HG03439 (cell line): Measurements from ENCODE around the gene TBC1D2.

Source experiments
- ATAC-seq: cut with Tn5 transposase; IDR thresholded peaks from one replicate; pipeline ENCODE4 v1.9.1; 2021; ENCODE audit warnings: mild to moderate bottlenecking, moderate library complexity; ENCODE audit not compliant: unreplicated experiment

TBC1D2 gene

GRCh38 chr9:98241357-98242300, 13.8 kb downstream of the TBC1D2 start:
- no peak for ATAC-seq

GRCh38 chr9:98240475-98240874, 15.0 kb downstream of the TBC1D2 start:
- no peak for ATAC-seq

DNA sequence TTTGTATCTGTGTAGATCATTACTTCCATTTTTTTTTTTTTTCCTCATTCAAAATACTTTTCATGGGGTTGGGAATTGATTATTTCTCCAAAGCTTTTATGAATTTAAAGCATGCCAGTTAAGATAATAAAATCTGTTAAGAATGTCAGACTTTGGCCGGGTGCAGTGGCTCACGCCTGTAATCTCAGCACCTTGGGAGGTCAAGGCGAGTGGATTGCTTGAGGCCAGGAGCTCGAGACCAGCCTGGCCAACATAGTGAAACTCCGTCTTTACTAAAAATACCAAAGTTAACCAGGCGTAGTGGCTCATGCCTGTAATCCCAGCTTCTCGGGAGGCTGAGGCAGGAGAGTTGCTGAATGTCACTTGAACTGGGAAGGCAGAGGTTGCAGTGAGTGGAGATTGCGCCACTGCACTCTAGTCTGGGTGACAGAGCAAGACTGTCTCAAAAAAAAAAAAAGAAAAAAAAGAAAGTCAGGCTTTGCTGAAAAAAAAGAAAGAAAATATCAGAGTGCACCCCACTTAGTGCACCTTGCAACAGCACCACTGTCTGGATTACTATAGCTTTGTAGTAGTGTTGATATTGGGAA, 18.5 kb downstream of the TBC1D2 start:
- no peak for ATAC-seq

GRCh38 chr9:98235126-98235525, 20.3 kb downstream of the TBC1D2 start:
- no peak for ATAC-seq

GRCh38 chr9:98234245-98234825, 21.1 kb downstream of the TBC1D2 start:
- ATAC-seq: no peak

GRCh38 chr9:98232926-98233325, 22.5 kb downstream of the TBC1D2 start:
- no peak for ATAC-seq

- no peak for ATAC-seq
Observed at GRCh38 chr9:98231770-98232478, 23.5 kb downstream of the TBC1D2 start.

DNA sequence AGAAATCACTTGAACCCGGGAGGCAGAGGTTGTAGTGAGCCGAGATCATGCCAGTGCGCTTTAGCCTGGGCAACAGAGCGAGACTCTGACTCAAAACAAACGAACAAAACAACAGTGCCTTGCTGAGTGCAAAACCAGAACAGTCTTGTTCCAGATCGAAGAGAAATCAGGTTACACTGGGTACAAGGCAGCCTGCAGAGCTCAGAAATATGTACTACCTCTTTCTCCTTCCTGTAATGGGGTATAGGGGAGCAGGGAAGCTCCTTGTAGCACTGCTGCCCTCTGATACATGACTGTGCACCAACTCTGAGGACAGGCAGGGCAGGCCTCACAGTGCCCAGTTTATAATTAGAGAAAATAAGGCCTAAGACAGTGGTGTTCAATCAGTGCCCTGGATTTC, 24.7 kb downstream of the TBC1D2 start:
- ATAC-seq: no peak

DNA sequence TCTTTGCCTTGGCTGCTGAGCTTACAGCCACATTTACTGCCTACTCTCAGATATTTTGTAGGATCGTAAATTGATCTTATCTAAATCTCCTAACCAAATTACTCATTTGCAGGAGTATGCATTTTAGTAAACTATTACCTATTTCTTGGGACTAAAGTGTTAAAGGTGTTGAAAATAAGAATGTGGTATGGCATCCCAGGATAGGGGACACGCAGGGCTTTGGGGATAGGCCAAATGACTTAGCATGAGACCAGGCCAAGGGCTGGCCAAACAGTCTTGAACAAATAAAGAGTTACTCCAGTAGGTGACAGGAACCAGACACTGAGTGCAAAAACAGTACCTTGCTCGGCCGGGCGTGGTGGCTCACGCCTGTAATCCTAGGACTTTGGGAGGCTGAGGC, 25.1 kb downstream of the TBC1D2 start:
- no peak for ATAC-seq

GRCh38 chr9:98229620-98230019, 25.8 kb downstream of the TBC1D2 start:
- ATAC-seq: no peak

GRCh38 chr9:98229090-98229395, 26.4 kb downstream of the TBC1D2 start:
- no peak for ATAC-seq

DNA sequence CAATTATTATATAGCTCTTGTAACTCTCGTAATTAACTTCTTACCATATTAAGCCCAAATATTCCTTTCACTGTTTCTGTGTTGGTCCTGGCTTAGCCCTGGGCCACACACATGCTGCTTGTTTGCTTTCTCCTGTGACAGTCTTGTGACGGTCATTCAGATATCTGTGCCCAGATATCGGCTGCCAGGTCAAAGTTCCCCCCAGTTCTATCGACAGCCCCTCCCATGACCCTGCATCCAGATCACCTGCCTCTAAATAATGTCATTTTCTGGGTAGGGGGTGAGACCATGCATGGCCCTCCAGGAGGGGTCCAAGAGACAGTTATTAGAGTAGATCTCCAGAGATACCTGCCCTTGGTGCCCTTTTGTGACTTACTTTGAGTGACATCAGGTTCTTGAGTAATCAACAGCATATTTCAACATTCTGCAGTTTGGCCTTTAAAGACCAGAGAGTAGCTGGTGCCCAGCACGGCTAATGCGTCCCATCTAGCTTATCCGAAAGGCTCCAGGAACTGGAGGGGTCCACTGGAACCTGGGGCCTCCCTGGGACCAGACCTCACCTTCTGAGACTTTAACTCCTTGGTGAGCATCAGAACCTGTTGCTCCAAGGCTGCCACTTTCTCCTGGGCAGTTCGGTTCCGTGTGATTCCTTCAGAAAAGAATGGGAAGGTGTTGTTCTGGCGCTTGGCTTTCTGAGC, 26.9 kb downstream of the TBC1D2 start:
- ATAC-seq: no peak

GRCh38 chr9:98227883-98228282, 27.6 kb downstream of the TBC1D2 start:
- ATAC-seq: no peak

DNA sequence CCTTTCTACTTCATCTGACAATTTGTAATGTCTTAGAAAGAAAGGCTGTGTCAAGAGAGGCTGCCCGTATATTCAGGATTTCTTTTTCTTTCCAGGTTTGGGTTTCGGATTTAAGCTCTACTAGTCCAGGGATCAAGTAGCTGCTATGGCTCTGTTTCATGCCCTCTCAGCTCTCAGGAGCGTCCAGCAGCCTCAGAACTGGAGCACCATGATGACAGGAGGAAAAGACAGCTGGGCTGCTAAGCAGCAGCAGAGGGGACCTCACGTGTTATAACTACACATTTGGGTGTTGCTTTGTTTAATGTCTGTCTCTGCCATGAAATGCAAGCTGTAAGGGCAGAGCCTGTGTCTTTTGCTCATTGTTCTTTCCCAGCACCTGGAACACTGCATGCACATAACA, 28.5 kb downstream of the TBC1D2 start:
- no peak for ATAC-seq

DNA sequence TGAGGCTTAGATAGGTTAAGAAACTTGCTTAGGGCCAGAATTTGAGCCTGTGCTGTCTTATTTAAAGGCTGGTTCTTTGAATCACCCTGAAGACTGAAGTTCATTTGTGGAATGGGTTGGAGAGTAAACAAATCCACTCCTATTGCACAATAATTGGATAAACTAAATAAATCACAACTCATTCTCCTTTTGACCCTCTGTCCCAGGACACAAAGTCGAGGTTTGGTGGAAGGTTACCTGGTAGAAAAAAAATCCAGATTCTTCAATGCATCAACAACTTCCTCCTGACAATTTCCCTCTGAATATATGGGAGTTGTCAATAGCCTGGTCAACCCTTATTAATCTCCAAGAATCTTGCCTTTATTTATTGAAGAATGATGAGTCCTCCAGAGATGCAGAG, 28.9 kb downstream of the TBC1D2 start:
- ATAC-seq: no peak

DNA sequence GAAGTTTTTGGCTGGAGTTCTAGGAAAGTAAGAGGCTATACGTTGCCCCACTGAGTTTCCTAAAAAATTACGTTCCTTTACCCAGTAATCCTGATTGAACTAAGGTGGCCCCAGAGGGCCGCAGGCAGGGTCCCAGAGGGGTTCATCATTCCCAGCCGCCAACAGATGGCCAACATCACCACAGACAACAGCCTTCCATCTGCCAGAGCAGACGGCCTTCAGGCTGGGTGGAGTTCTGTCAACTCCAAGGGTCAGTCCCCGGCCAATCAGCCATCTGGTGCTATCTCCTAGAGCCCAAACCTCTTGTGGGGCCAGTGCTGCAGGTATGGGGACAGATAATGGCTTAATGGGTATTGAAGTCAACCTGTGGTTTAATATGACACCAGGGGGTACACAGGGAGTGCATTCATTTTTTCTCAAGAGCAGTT, 30.4 kb downstream of the TBC1D2 start:
- no peak for ATAC-seq

- no peak for ATAC-seq
Observed at GRCh38 chr9:98222885-98223691, 32.4 kb downstream of the TBC1D2 start.

- ATAC-seq: no peak
Observed at GRCh38 chr9:98220911-98221310, 34.5 kb downstream of the TBC1D2 start.

DNA sequence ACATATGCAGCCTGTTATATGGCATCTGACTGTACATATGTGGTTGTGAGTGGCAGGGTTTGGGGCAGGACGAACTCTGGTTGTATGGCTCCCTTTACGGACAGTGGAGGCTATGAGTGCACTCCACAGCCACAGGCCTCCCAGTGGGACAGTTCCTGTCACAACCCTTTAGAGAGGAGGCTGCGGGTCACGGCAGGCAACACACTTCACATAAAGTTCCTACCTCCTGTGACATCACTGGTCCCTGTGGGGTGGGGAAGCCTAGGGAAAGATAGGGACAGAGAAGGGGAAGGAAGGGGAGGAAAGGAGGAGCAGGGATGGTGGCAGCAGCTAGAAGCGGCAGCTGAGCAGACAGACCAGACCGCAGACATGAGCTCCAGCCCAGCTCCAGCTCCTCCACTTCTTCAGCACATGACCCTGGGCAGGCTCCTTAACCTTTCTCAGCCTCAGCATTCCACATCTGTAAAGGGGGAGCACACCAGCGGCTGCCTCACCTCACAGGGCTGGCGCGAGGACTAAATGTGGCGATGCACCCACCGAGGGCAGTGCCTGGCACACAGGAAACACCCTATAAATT, 35.6 kb downstream of the TBC1D2 start:
- ATAC-seq: no peak

DNA sequence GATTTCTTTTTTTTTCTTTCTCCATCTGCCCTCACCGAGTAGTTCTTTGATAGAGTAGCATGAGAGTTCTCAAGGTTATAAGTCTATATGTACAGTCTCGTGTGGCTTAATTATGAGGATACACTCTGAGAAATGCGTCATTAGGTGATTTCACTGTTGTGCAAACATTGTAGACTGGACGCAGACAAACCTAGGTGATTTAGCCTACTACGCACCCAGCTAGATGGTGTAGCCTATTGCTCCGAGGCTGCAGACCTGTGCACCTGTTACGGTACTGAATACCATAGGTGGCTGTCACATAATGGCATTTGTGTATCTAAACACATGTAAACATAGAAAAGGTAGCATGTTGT, 36.1 kb downstream of the TBC1D2 start:
- ATAC-seq: no peak
